PC-9 (cell line): ENCODE data around the gene CHIT1.

Experiments
- EZH2 ChIP-seq: fragments of 200-600 bp; sonication (generic); IDR thresholded peaks from 2 replicates; pipeline ENCODE4 v1.8.0; 2017; ENCODE audit warnings: antibody characterized with exemption, low read depth
- TF ChIP-seq, protein P1 (sequence below): fragments of 200-600 bp; sonication (generic); conservative IDR thresholded peaks from 2 replicates; pipeline ENCODE4 v1.6.1; 2017; ENCODE audit warnings: mixed run types, antibody characterized with exemption, mild to moderate bottlenecking, moderate library complexity

DNA sequence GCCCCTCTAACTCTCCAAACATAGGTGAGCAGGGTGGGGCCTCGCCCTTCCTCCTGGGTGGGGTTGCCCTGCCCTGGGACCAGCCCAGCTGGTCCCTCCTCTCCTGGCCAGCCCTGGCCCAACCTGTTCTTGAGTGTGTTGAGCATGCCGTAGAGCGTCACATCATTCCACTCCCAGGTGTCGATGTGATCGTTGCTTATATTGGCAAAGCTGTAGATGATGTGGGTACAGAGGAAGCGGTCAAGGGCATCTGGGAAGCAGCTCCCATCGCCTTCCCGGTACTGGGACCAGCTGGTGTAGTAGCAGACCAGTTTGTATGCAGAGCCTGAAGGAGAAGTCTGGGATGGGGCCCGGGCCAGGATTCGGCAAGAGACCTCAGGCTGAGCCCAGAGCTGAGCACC lies 44.4 kb downstream of the CHIT1 start:
- TF ChIP-seq, protein P1, sequence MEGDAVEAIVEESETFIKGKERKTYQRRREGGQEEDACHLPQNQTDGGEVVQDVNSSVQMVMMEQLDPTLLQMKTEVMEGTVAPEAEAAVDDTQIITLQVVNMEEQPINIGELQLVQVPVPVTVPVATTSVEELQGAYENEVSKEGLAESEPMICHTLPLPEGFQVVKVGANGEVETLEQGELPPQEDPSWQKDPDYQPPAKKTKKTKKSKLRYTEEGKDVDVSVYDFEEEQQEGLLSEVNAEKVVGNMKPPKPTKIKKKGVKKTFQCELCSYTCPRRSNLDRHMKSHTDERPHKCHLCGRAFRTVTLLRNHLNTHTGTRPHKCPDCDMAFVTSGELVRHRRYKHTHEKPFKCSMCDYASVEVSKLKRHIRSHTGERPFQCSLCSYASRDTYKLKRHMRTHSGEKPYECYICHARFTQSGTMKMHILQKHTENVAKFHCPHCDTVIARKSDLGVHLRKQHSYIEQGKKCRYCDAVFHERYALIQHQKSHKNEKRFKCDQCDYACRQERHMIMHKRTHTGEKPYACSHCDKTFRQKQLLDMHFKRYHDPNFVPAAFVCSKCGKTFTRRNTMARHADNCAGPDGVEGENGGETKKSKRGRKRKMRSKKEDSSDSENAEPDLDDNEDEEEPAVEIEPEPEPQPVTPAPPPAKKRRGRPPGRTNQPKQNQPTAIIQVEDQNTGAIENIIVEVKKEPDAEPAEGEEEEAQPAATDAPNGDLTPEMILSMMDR = no peak
- no peak for TF ChIP-seq EZH2
